CD4-positive, alpha-beta T cell treated with Interleukin-2 at 100 ng/mL for 4 hours (primary cell): ENCODE results near the gene MS4A4E.
"Not testable (repeated sequence)": the region's sequence is repeated elsewhere in the genome, so short reads cannot be mapped to it uniquely, and the experiment has no call there.

ENCODE experiments used
- DNase-seq: peaks from one replicate; pipeline ENCODE4 v3.0.0-alpha.2; 2020; ENCODE audit warnings: low spot score

Gene MS4A4E

GRCh38 chr11:60242740-60243239 lies at the start of gene MS4A4E:
Gene MS4A4E (minus strand): TSS chr11:60243137. CDS start chr11:60230055, 13,082 bp downstream.
- no peak for DNase-seq

GRCh38 chr11:60292145-60292544 lies 49.2 kb upstream of the MS4A4E start:
- no peak for DNase-seq

- DNase-seq = no peak
These were observed 45.6 kb upstream of the MS4A4E start for GRCh38 chr11:60288531-60288930.

- not testable (repeated sequence) for DNase-seq
These were observed 42.6 kb upstream of the MS4A4E start for GRCh38 chr11:60285411-60286126.

GRCh38 chr11:60282286-60282685 lies 39.3 kb upstream of the MS4A4E start:
- DNase-seq = no peak

GRCh38 chr11:60281485-60281884 lies 38.5 kb upstream of the MS4A4E start:
- DNase-seq = no peak

- DNase-seq = no peak
These were observed 37.5 kb upstream of the MS4A4E start, which contains the start of gene MS4A4A for GRCh38 chr11:60280412-60280811. Gene MS4A4A (plus strand): TSS chr11:60280666. CDS start chr11:60280676, 10 bp downstream.

GRCh38 chr11:60274416-60274815 lies 31.5 kb upstream of the MS4A4E start:
- no peak for DNase-seq

GRCh38 chr11:60265373-60266214 lies 22.7 kb upstream of the MS4A4E start:
- peak; percentile 48 for DNase-seq

GRCh38 chr11:60264644-60265043 lies 21.7 kb upstream of the MS4A4E start:
- DNase-seq = no peak

- no peak for DNase-seq
These were observed 20.5 kb upstream of the MS4A4E start for GRCh38 chr11:60263402-60263801.

GRCh38 chr11:60261014-60261413 lies 18.1 kb upstream of the MS4A4E start:
- no peak for DNase-seq

- DNase-seq = no peak
These were observed 15.2 kb upstream of the MS4A4E start for GRCh38 chr11:60257956-60258722.

- DNase-seq = no peak
These were observed 9.5 kb upstream of the MS4A4E start for GRCh38 chr11:60252213-60253108.

GRCh38 chr11:60251485-60252212 lies 8.7 kb upstream of the MS4A4E start:
- peak; percentile 18 for DNase-seq

- no peak for DNase-seq
These were observed 1.2 kb downstream of the MS4A4E start for GRCh38 chr11:60241786-60242185.

GRCh38 chr11:60240662-60241061 lies 2.3 kb downstream of the MS4A4E start:
- DNase-seq = no peak

GRCh38 chr11:60235321-60235720 lies 7.6 kb downstream of the MS4A4E start:
- no peak for DNase-seq

GRCh38 chr11:60230681-60231080 lies 12.3 kb downstream of the MS4A4E start:
- no peak for DNase-seq

- no peak for DNase-seq
These were observed 20.8 kb downstream of the MS4A4E start for GRCh38 chr11:60222141-60222540.
